Eye (tissue), 1 donor: ENCODE results near the gene GP1BA.

Experiments
- DNase-seq: peaks from one replicate; pipeline ENCODE4 v3.0.0-alpha.2; 2015

The GP1BA gene

GRCh38 chr17:4978726-4979125 lies 46.6 kb downstream of the GP1BA start:
- no peak for DNase-seq

- peak; percentile 93 for DNase-seq
Measured at GRCh38 chr17:4980644-4981216, 48.7 kb downstream of the GP1BA start.

- DNase-seq, result no peak
Measured at GRCh38 chr17:4982305-4982704, 50.2 kb downstream of the GP1BA start.
